NCI-H1930 (cell line): ENCODE results near the gene NPHS1.
"Not testable (repeated sequence)": the region's sequence is repeated elsewhere in the genome, so short reads cannot be mapped to it uniquely, and the experiment has no call there.

Source experiments
- DNase-seq, 2 experiments: peaks; one replicate each; lab custom pipeline; 2025; lab: John Stamatoyannopoulos, UW

NPHS1 gene

GRCh38 chr19:35813043-35813890 lies 39.0 kb downstream of the NPHS1 start:
- DNase-seq: no peak

- no peak for DNase-seq
Observed at GRCh38 chr19:35812220-35813042, 39.9 kb downstream of the NPHS1 start, which contains the start of gene PRODH2. Gene PRODH2 (minus strand): TSS chr19:35812845. CDS start chr19:35812805, 40 bp downstream.

- no peak for DNase-seq
Observed at GRCh38 chr19:35811317-35812219, 40.7 kb downstream of the NPHS1 start.

DNA sequence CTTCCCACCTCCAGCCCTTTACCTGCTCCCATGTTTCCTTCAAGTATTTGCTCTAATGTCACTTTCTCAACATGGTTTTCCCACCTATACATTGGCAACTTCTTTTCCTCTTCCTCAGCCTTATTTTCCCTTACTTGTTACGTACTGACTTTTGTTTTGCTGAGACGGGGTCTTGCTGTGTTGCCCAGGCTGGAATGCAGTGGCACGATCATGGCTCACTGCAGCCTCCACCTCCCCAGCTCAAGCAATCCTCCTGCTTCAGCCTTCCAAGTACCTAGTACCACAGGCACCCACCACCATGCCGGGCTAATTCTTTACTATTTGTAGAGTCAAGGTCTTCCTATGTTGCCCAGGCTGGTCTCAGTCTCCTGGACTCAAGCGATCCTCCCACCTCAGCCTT lies 44.7 kb downstream of the NPHS1 start:
- no peak for DNase-seq

DNA sequence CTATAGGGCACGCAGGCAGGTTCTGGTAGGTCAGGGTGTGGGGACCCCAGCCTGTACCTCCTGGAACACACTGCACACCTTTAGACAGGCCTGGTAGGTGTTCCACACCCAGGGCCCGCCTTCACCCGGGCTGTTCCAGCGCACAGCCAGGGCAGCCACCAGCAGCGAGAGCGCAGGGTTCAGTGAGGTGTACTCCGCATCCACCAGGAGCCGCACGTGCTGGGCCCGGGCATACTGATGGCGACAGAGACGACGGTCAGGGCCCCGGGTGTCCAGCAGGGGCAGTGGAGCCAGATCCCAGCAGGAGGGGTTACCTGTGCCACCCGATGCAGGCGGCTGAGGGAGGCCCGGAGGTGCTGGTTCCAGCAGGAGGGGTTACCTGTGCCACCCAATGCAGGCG lies 45.7 kb downstream of the NPHS1 start:
- no peak for DNase-seq

DNA sequence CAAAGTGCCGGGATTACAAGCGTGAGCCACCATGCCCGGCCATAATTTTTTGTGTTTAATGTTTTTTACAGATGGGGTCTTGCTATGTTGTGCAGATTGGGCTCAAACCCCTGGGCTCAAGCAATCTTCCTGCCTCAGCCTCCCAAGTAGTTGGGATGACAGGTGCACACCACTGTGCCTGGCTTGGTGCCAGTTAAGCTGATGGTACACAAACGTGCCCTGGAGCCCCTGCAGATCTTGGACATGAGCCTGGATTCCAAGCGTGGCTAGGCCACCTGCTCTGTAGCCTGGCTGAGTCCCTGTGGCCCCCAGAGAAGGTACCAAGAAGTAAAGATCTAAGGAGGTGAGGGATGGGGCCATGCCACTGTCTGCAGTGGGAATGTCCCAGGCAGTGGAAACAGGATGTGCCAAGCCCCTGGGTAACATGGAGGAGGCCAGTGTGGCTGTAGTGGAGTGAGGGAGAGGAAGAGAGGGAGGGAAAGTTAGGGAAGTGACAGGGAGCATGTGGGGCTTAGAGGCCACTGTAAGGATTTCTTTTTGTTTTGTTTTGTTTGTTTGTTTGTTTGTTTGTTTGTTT lies 46.7 kb downstream of the NPHS1 start:
- DNase-seq: no peak

DNA sequence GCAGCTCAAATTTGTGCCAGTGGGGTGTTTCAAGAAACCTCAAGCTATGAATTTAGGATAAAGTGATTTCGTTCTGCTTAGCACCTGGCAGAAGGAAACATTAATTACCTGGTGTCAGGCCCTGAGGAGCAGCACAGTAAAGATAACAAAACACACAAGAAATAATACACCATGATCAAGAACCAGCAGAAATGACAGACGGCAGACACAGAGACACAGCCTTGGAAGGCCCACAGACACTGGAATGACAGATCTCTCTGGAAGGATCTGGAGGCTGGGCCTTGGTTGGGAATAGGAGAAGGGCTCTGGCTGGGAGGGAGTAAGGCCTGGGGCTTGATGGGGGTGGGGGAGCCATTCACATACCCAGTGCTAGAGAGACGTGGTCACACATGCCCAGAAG lies 50.5 kb downstream of the NPHS1 start:
- no peak for DNase-seq

DNA sequence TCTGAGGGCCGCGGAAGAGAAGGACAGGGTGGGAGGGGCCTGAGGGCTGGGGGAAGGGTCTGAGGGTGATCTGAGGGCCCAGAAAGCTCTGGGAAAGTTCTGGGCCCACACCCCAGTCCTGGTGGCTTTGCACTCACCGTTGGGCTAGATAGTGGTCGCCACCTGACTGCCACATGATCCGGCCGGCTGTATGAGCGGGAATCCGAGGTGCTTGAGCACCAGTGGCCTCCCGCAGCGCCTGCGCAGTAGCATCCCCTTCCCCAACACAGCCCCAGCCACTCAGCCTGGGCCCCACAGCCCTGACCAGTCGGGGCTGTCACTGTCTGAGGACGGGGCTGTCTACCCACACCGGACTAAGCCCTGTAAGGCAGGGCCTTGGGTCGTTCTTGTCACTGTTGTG lies 54.6 kb downstream of the NPHS1 start:
- no peak for DNase-seq

DNA sequence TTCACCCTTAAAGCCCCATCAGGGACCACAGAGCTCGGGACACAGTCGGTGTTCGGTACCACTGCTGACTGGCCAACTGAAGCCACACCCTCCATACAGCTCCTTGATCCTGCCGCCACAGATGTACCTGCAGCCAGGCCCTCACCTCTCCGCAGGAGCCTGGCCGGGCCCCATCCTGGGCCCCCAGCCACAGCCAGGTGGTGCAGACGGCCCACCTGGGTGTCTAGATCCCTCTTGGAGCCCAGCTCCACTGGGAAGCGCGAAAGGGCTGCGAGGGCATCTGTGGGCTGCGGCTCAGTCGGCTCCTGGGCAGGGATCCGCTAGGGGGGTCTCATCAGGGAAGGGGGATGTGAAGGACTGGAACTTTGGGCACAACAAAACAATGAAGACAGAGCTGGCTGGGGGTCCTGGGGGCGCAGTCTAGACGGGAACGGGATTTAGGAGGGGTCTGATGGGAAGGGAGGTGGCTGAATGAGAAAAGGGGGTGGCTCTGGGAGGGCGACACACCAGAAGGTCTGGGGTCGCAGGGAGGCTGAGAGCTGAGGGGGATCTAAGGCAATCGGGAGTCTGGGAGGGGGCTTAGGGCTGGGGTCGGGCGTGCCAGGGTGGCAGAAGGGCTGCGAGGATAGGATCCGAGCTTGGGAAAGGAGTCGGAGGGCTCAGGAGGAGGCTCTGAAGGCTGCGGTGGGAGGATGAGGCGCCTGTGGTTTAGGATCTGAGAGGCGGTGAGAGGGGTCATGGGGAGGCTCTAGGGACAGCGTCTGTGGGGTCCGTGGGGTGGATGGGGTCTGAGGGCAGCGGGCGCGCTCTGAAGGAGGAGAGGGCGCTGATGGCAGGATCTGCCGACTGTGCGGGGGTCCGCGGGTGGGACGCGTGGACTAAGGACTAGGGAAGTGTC lies 55.4 kb downstream of the NPHS1 start:
- no peak for DNase-seq

DNA sequence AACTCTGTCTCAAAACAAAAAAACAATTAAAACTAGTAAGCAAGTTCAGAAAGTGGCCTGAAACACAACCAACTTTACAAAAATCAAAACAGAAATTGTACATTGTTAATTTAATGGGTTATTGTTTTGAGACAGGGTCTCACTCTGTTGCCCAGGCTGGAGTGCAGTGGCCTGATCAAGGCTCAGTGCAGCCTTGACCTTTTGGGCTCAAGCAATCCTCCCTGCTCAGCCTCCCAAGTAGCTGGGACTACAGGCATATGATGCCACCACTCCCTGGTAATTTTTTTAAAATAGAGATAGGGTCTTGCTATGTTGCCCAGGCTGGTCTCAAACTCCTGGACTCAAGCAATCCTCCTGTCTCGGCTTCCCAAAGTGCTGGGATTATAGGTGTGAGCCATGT lies 56.7 kb downstream of the NPHS1 start:
- not testable (repeated sequence) for DNase-seq

GRCh38 chr19:35793381-35794165 lies 58.7 kb downstream of the NPHS1 start:
- no peak for DNase-seq

- no peak for DNase-seq
Observed at GRCh38 chr19:35792888-35793287, 59.4 kb downstream of the NPHS1 start.

GRCh38 chr19:35792312-35792711 lies 60.0 kb downstream of the NPHS1 start:
- DNase-seq: no peak

- DNase-seq: no peak
Observed at GRCh38 chr19:35791814-35792279, 60.5 kb downstream of the NPHS1 start.

GRCh38 chr19:35790981-35791813 lies 61.1 kb downstream of the NPHS1 start:
- no peak for DNase-seq

- DNase-seq: no peak
Observed at GRCh38 chr19:35789978-35790944, 62.0 kb downstream of the NPHS1 start.

- no peak for DNase-seq
Observed at GRCh38 chr19:35789195-35789977, 62.9 kb downstream of the NPHS1 start.
